HepG2 (cell line): Measurements from ENCODE around the gene ZNF239. TPM values are rescaled to one million over a fixed set of nuclear protein-coding genes. Genes with fewer than 3 reads are reported as not detected.

Experiments used
- ATAC-seq: fragments of 200-7000 bp; cut with Tn5 transposase; 3 replicates; pipeline ENCODE4 v1.9.1; 2020; ENCODE audit warnings: mild to moderate bottlenecking, moderate library complexity
- BruUV-seq: library from RNA; stranded (reverse); fragments of 400-500 nt; replicated peaks from 2 replicates; lab custom pipeline; 2021; lab: Mats Ljungman, UMichigan
- CTCF ChIA-PET: fragments of 300-600 bp; formaldehyde crosslinking; extraction: SDS; loops from one replicate; lab custom pipeline; 2021; ENCODE audit warnings: low total read pairs, inconsistent platforms, low intra/inter-chr PET ratio; lab: Yijun Ruan, JAX
- POLR2A ChIA-PET: fragments of 350-600 bp; sonication (Branson Sonifier 250); formaldehyde crosslinking; loops from one replicate; lab custom pipeline; 2020; ENCODE audit warnings: antibody characterized with exemption, inconsistent platforms; lab: Yijun Ruan, JAX
- DNase-seq: peaks from one replicate; pipeline ENCODE4 v3.0.0-alpha.2; 2015; ENCODE audit warnings: low spot score
- FAIRE-seq: peaks from 3 replicates; lab custom pipeline; 2011; peaks lifted over from hg19 to GRCh38; lab: Jason Lieb, UNC
- H2AFZ ChIP-seq: one replicate; pipeline ENCODE4 v1.6.1; 2011; ENCODE audit warnings: low read length, inconsistent platforms
- H3K27ac ChIP-seq: fragments of 300-600 bp; 3 replicates; pipeline ENCODE4 v1.8.0; 2011; ENCODE audit warnings: mixed run types, mild to moderate bottlenecking, mixed read lengths, low read length, inconsistent platforms; ENCODE audit not compliant: insufficient read depth; ENCODE audit errors: extremely low read length
- H3K27me3 ChIP-seq, 2 experiments: fragments of 200-600 bp in 1 of 2; 2 replicates in 1 of 2; 3 replicates in 1 of 2; pipeline versions ENCODE4 v1.6.0 to v1.8.0; 2011; ENCODE audit warnings: low read length in 2 of 2, mild to moderate bottlenecking in 2 of 2, moderate library complexity in 2 of 2, inconsistent platforms in 1 of 2; ENCODE audit not compliant: insufficient read depth in 2 of 2, control insufficient read depth in 1 of 2
- H3K36me3 ChIP-seq, 2 experiments: fragments of 200-600 bp in 1 of 2; replicated peaks in 1 of 2; 2 replicates in 1 of 2; 3 replicates in 1 of 2; pipeline versions ENCODE4 v1.5.1 to v1.8.0; 2011; ENCODE audit warnings: low read length in 2 of 2, inconsistent platforms in 1 of 2; ENCODE audit not compliant: insufficient read depth in 2 of 2, control insufficient read depth in 1 of 2
- H3K4me1 ChIP-seq: 2 replicates; pipeline ENCODE4 v1.5.1; 2012; ENCODE audit warnings: low read length, inconsistent platforms; ENCODE audit not compliant: insufficient read depth
- H3K4me2 ChIP-seq: 2 replicates; pipeline ENCODE4 v1.6.0; 2011; ENCODE audit warnings: low read depth, low read length, inconsistent platforms
- H3K4me3 ChIP-seq, 3 experiments: fragments of 200-600 bp in 1 of 3; sonication (generic), shearing (Covaris generic) in 1 of 3; replicated peaks in 1 of 3; 2 replicates each; pipeline ENCODE4 v1.5.1; 2011 to 2016; ENCODE audit warnings: low read length in 3 of 3, inconsistent platforms in 2 of 3, low read depth in 2 of 3, mild to moderate bottlenecking in 2 of 3, control low read depth in 1 of 3, mixed read lengths in 1 of 3; ENCODE audit not compliant: insufficient read depth in 1 of 3
- H3K79me2 ChIP-seq: one replicate; pipeline ENCODE4 v1.6.1; 2011; ENCODE audit warnings: low read length, inconsistent platforms; ENCODE audit not compliant: insufficient read depth
- H3K9ac ChIP-seq: 2 replicates; pipeline ENCODE4 v1.6.0; 2011; ENCODE audit warnings: mild to moderate bottlenecking, low read depth, low read length, inconsistent platforms; ENCODE audit not compliant: insufficient read depth
- H3K9me3 ChIP-seq: 2 replicates; pipeline ENCODE4 v1.5.1; 2012; ENCODE audit warnings: mild to moderate bottlenecking, low read length
- H4K20me1 ChIP-seq: 2 replicates; pipeline ENCODE4 v1.6.0; 2011; ENCODE audit warnings: inconsistent platforms, mild to moderate bottlenecking, low read length, moderate library complexity; ENCODE audit not compliant: insufficient read depth
- HNRNPUL1 ChIP-seq: fragments of 200-400 bp; formaldehyde crosslinking; IDR thresholded peaks from 2 replicates; pipeline ENCODE4 v1.6.1; 2017; ENCODE audit warnings: low read depth, mild to moderate bottlenecking, low read length, moderate library complexity
- NFIB ChIP-seq: sonication (generic); formaldehyde crosslinking; IDR thresholded peaks from 2 replicates; pipeline ENCODE4 v1.9.0; 2021; ENCODE audit warnings: missing genetic modification reagents, mild to moderate bottlenecking, borderline replicate concordance
- PAX8 ChIP-seq: sonication (generic); formaldehyde crosslinking; IDR thresholded peaks from 2 replicates; pipeline ENCODE4 v1.8.0; 2022; ENCODE audit warnings: mild to moderate bottlenecking, missing genetic modification reagents, borderline replicate concordance
- RFX5 ChIP-seq: IDR thresholded peaks from 2 replicates; pipeline ENCODE4 v1.6.1; 2011; ENCODE audit warnings: low read depth, low read length, improper control_type of control experiment
- SP140L ChIP-seq: sonication (generic); formaldehyde crosslinking; IDR thresholded peaks from 2 replicates; pipeline ENCODE4 v1.4.0; 2020; ENCODE audit warnings: missing genetic modification reagents, borderline replicate concordance
- SRSF1 ChIP-seq: fragments of 200-400 bp; formaldehyde crosslinking; optimal IDR thresholded peaks from 2 replicates; pipeline ENCODE3; 2017; ENCODE audit warnings: mild to moderate bottlenecking, low read depth, low read length, moderate library complexity
- WGBS: methylation state at CpG from one replicate; pipeline ENCODE4 v1.1.6; 2017; ENCODE audit warnings: low lambda C conversion rate; 5-methylcytosine and 5-hydroxymethylcytosine counted together
- in situ Hi-C: cut with HindIII; loops from 2 replicates; pipeline ENCODE4 v1.10.0; 2017; ENCODE audit warnings: low pct_unique_long_range_greater_than_20kb; ENCODE audit not compliant: extremely low pct_ligation_motif_present
- intact Hi-C: fragments of 100-400 bp; cut with micrococcal nuclease; formaldehyde crosslinking; loops from one replicate; pipeline ENCODE4 v1.10.0; 2022; ENCODE audit not compliant: unreplicated experiment
- polyA plus RNA-seq, 8 experiments: library from polyadenylated mRNA; depleted of rRNA in 3 of 8; stranded (reverse) in 7 of 8; unstranded in 1 of 8; fragments of >200 nt; fragmentation: Illumina TruSeq in 4 of 8; extraction: Trizol in 4 of 8; gene quantifications; 2 replicates each; pipeline versions ENCODE4 v1.2.1 to v1.2.3, GENCODE V29; 2011 to 2016; ENCODE audit warnings: low read depth in 4 of 8, missing spikeins in 1 of 8, mixed read lengths in 1 of 8; ENCODE audit not compliant: insufficient read depth in 1 of 8
- total RNA-seq, 5 experiments: library from RNA; depleted of rRNA; stranded (reverse); fragments of >200 nt; fragmentation: Illumina TruSeq; extraction: Trizol; gene quantifications; 2 replicates each; pipeline ENCODE4 v1.2.3, GENCODE V29; 2016; ENCODE audit warnings: low read depth in 1 of 5
- TF ChIP-seq, protein P1 (sequence below): sonication (generic); formaldehyde crosslinking; IDR thresholded peaks from 2 replicates; pipeline ENCODE4 v1.5.1; 2020; ENCODE audit warnings: missing genetic modification reagents, mild to moderate bottlenecking, borderline replicate concordance
- TF ChIP-seq, protein P2 (sequence below): sonication (generic); formaldehyde crosslinking; conservative IDR thresholded peaks from 2 replicates; pipeline ENCODE4 v1.4.0; 2020; ENCODE audit warnings: missing genetic modification reagents
- TF ChIP-seq, protein P3 (sequence below): sonication (generic); formaldehyde crosslinking; IDR thresholded peaks from 2 replicates; pipeline ENCODE4 v1.4.0; 2020; ENCODE audit warnings: missing genetic modification reagents, mild to moderate bottlenecking, borderline replicate concordance

The ZNF239 gene
- total and polyA plus RNA-seq, 2 of the 13 experiments (the other 11 are each of a cell fraction or from before 2014, with no cell fraction given) = 0.05 TPM; not detected in 1

DNA sequence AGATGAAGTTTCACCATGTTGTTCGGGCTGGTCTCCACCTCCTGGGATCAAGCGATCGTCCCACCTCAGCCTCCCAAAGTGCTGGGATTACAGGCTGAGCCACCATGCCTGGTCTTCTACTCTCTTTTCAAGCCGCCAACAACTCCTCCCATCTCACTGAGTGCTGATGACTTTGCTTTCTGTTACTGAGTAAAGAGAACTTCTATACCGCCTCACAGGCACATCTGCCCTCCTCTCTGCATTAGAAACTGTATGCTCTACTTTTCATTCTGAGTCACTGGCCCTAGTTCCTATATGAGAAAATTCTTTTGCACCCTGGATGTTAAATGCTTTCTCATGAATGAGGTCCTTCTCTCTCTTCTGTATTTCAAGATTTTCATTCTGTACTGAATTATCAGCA, 2.2 kb upstream of the ZNF239 start:
- DNase-seq = no peak
- TF ChIP-seq RFX5 (no peak), SP140L (CRISPR knock-in tag) (no peak), NFIB (no peak), SRSF1 (no peak), HNRNPUL1 (no peak), PAX8 (no peak)
- TF ChIP-seq, protein P1, sequence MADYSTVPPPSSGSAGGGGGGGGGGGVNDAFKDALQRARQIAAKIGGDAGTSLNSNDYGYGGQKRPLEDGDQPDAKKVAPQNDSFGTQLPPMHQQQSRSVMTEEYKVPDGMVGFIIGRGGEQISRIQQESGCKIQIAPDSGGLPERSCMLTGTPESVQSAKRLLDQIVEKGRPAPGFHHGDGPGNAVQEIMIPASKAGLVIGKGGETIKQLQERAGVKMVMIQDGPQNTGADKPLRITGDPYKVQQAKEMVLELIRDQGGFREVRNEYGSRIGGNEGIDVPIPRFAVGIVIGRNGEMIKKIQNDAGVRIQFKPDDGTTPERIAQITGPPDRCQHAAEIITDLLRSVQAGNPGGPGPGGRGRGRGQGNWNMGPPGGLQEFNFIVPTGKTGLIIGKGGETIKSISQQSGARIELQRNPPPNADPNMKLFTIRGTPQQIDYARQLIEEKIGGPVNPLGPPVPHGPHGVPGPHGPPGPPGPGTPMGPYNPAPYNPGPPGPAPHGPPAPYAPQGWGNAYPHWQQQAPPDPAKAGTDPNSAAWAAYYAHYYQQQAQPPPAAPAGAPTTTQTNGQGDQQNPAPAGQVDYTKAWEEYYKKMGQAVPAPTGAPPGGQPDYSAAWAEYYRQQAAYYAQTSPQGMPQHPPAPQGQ = no peak
- TF ChIP-seq, protein P2, sequence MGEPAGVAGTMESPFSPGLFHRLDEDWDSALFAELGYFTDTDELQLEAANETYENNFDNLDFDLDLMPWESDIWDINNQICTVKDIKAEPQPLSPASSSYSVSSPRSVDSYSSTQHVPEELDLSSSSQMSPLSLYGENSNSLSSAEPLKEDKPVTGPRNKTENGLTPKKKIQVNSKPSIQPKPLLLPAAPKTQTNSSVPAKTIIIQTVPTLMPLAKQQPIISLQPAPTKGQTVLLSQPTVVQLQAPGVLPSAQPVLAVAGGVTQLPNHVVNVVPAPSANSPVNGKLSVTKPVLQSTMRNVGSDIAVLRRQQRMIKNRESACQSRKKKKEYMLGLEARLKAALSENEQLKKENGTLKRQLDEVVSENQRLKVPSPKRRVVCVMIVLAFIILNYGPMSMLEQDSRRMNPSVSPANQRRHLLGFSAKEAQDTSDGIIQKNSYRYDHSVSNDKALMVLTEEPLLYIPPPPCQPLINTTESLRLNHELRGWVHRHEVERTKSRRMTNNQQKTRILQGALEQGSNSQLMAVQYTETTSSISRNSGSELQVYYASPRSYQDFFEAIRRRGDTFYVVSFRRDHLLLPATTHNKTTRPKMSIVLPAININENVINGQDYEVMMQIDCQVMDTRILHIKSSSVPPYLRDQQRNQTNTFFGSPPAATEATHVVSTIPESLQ (CRISPR knock-in tag) = no peak
- TF ChIP-seq, protein P3, sequence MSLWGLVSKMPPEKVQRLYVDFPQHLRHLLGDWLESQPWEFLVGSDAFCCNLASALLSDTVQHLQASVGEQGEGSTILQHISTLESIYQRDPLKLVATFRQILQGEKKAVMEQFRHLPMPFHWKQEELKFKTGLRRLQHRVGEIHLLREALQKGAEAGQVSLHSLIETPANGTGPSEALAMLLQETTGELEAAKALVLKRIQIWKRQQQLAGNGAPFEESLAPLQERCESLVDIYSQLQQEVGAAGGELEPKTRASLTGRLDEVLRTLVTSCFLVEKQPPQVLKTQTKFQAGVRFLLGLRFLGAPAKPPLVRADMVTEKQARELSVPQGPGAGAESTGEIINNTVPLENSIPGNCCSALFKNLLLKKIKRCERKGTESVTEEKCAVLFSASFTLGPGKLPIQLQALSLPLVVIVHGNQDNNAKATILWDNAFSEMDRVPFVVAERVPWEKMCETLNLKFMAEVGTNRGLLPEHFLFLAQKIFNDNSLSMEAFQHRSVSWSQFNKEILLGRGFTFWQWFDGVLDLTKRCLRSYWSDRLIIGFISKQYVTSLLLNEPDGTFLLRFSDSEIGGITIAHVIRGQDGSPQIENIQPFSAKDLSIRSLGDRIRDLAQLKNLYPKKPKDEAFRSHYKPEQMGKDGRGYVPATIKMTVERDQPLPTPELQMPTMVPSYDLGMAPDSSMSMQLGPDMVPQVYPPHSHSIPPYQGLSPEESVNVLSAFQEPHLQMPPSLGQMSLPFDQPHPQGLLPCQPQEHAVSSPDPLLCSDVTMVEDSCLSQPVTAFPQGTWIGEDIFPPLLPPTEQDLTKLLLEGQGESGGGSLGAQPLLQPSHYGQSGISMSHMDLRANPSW = no peak
- TF ChIP-seq, all 625 proteins: peak for 0
- Histone ChIP-seq H4K20me1 (no peaks in the 10 kb centered on the region), H3K9me3 (no peaks in the 10 kb centered on the region), H3K27ac (no peak overlapping the region), H3K27me3 (no peaks in the 10 kb centered on the region), H2AFZ (no peak overlapping the region), H3K4me1 (no peaks in the 10 kb centered on the region), H3K4me2 (no peak overlapping the region), H3K9ac (no peak overlapping the region), H3K79me2 (no peaks in the 10 kb centered on the region), H3K36me3 (no peaks in the 10 kb centered on the region), H3K4me3 (no peak overlapping the region)
- intact Hi-C loops (no loop called here), in situ Hi-C loops (no loop called here)
- FAIRE-seq = no peak
- ATAC-seq = no peak
- ChIA-PET POLR2A (no interaction called here), CTCF (no interaction called here)
- BruUV-seq = no TSS peak
- 61% methylated on average over 4 of the region's 5 CpGs for WGBS
